HG03103 (cell line): ENCODE results near the gene AMT.

Experiments used
- ATAC-seq: cut with Tn5 transposase; IDR thresholded peaks from one replicate; pipeline ENCODE4 v1.9.1; 2021; ENCODE audit warnings: low read depth; ENCODE audit not compliant: unreplicated experiment

Gene AMT

GRCh38 chr3:49422379-49423248, at the start of gene AMT:
Gene AMT, minus strand, starts transcription at chr3:49422473. Its CDS starts 23 bp downstream, at chr3:49422450.
- ATAC-seq = no peak

GRCh38 chr3:49470714-49471420, 48.6 kb upstream of the AMT start:
- ATAC-seq = peak; percentile 20

GRCh38 chr3:49469936-49470713, 47.9 kb upstream of the AMT start, which contains the start of gene DAG1:
Gene DAG1, plus strand, starts transcription at chr3:49470267. Its CDS starts 40,268 bp downstream, at chr3:49510535.
- ATAC-seq = peak; percentile 70

- ATAC-seq = no peak
Observed at GRCh38 chr3:49469037-49469935, 47.0 kb upstream of the AMT start.

GRCh38 chr3:49466085-49466484, 43.8 kb upstream of the AMT start:
- ATAC-seq = no peak

GRCh38 chr3:49465270-49466034, 43.2 kb upstream of the AMT start:
- no peak for ATAC-seq

- no peak for ATAC-seq
Observed at GRCh38 chr3:49462222-49462621, 39.9 kb upstream of the AMT start.

- no peak for ATAC-seq
Observed at GRCh38 chr3:49461443-49462171, 39.3 kb upstream of the AMT start.

- no peak for ATAC-seq
Observed at GRCh38 chr3:49460956-49461355, 38.7 kb upstream of the AMT start.

GRCh38 chr3:49460188-49460890, 38.1 kb upstream of the AMT start:
- ATAC-seq = no peak

GRCh38 chr3:49456466-49456865, 34.2 kb upstream of the AMT start:
- no peak for ATAC-seq

GRCh38 chr3:49454898-49455681, 32.8 kb upstream of the AMT start:
- no peak for ATAC-seq

- no peak for ATAC-seq
Observed at GRCh38 chr3:49454458-49454857, 32.2 kb upstream of the AMT start.

GRCh38 chr3:49453621-49454020, 31.3 kb upstream of the AMT start:
- ATAC-seq = no peak

GRCh38 chr3:49445391-49445790, 23.1 kb upstream of the AMT start:
- no peak for ATAC-seq

- no peak for ATAC-seq
Observed at GRCh38 chr3:49434731-49435130, 12.5 kb upstream of the AMT start.

- ATAC-seq = no peak
Observed at GRCh38 chr3:49428752-49429080, 6.4 kb upstream of the AMT start.
